ENCODE measurements around the gene COL6A2.

DNA sequence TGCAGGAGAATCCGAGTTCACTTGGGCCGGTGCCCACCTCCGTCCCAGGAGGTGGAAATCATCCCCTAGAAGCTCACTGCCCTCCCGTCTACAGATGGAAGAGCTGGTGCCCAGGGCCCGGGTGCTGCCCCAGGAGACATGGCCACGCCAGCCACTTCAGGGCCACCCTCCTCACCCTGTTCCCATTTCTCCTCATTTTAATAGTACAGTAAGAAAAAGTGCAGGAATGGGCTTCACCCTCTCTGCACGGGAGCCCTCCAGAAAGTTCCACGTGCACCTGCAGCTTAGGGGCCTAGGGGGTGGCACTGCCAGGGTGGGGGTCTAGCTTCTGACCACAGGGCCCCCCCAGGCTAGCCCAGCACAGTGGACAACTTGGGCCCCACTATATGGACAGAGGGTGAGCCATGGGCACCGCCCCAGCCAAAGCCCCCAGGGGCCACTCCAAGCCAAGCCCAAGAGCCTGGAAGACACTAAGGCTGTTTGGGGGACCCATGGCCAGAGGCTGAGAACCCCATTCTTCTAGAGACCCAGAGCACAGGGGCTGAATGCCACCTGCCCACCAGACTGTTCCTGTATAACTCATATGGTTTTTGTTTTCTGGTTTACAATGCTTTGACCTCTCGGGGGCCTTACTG is 60.9 kb downstream of the COL6A2 start:
- TF ChIP-seq CTCF (conservative IDR thresholded peaks at IDR 0.05; ENCODE audit: low read depth, low read length) (no peak), EZH2 (IDR thresholded peaks at IDR 0.05; ENCODE audit: borderline replicate concordance, low read depth, low read length, poor library complexity, severe bottlenecking) (no peak)
